NCI-H1048 (cell line): ENCODE data around the gene ZBTB20.

Experiments used
- DNase-seq: peaks from one replicate; lab custom pipeline; 2025; lab: John Stamatoyannopoulos, UW

ZBTB20 gene

GRCh38 chr3:114406286-114406685 is 740.8 kb downstream of the ZBTB20 start:
- no peak for DNase-seq

- DNase-seq = no peak
These were observed 741.7 kb downstream of the ZBTB20 start for GRCh38 chr3:114405202-114405990.

- DNase-seq = no peak
These were observed 742.5 kb downstream of the ZBTB20 start for GRCh38 chr3:114404590-114404989.

- no peak for DNase-seq
These were observed 744.2 kb downstream of the ZBTB20 start for GRCh38 chr3:114402838-114403237.

- DNase-seq = no peak
These were observed 745.7 kb downstream of the ZBTB20 start for GRCh38 chr3:114401346-114401745.

GRCh38 chr3:114400371-114400770 is 746.7 kb downstream of the ZBTB20 start:
- no peak for DNase-seq

GRCh38 chr3:114394551-114394950 is 752.5 kb downstream of the ZBTB20 start:
- DNase-seq = no peak

GRCh38 chr3:114393367-114394072 is 753.6 kb downstream of the ZBTB20 start:
- DNase-seq = no peak

GRCh38 chr3:114392831-114393230 is 754.3 kb downstream of the ZBTB20 start:
- DNase-seq = no peak

GRCh38 chr3:114389156-114389555 is 757.9 kb downstream of the ZBTB20 start:
- DNase-seq = no peak

- no peak for DNase-seq
These were observed 762.6 kb downstream of the ZBTB20 start for GRCh38 chr3:114384558-114384903.

GRCh38 chr3:114383875-114384557 is 763.1 kb downstream of the ZBTB20 start:
- peak; percentile 53 for DNase-seq

- no peak for DNase-seq
These were observed 766.8 kb downstream of the ZBTB20 start for GRCh38 chr3:114380233-114380651.

- no peak for DNase-seq
These were observed 767.8 kb downstream of the ZBTB20 start for GRCh38 chr3:114379266-114379665.

GRCh38 chr3:114378760-114379159 is 768.3 kb downstream of the ZBTB20 start:
- DNase-seq = no peak

- DNase-seq = no peak
These were observed 769.7 kb downstream of the ZBTB20 start for GRCh38 chr3:114377426-114377825.

- no peak for DNase-seq
These were observed 770.4 kb downstream of the ZBTB20 start for GRCh38 chr3:114376516-114377185.

- no peak for DNase-seq
These were observed 771.3 kb downstream of the ZBTB20 start for GRCh38 chr3:114375608-114376421.

- no peak for DNase-seq
These were observed 772.6 kb downstream of the ZBTB20 start for GRCh38 chr3:114374433-114374990.

GRCh38 chr3:114370537-114371174 is 776.4 kb downstream of the ZBTB20 start:
- no peak for DNase-seq

GRCh38 chr3:114365909-114366308 is 781.2 kb downstream of the ZBTB20 start:
- DNase-seq = no peak
